Measurements from ENCODE around the gene MAP2K4. TPM values are rescaled to one million over a fixed set of nuclear protein-coding genes. Genes with fewer than 3 reads are reported as not detected.

Gene MAP2K4
- total RNA-seq, 1 experiment from 2014 or later = 41.2 TPM

DNA sequence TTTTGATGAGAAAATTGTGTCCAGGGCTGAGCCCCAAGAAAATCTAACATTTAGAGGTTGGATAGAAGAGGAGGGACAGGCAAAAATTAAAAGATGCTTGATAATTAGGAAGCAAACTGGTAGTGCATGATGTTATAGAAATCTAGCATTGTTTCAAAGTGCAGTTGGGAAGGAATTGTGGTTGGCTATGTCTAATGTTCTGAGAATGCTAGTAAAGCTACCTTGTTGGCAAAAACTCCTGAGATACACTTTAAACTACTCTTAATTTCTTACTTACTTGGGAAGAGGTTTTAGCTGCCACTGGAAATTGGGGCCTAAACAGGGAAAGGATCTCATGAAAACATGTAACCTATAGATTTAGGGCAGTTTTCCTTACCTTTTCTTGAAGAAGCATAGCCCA is 48.3 kb downstream of the MAP2K4 start:
- Histone ChIP-seq H3K36me3 (ENCODE audit: insufficient read depth, low read length, poor library complexity, severe bottlenecking) (no peaks in the 10 kb centered on the region), H3K4me3 (ENCODE audit: low read depth, low read length, poor library complexity, severe bottlenecking) (no peak overlapping the region), H3K27ac (ENCODE audit: low read depth, low read length, poor library complexity, severe bottlenecking) (no peak overlapping the region), H3K27me3 (replicated peaks; ENCODE audit: insufficient read depth, low read depth, low read length, poor library complexity) (no peaks in the 10 kb centered on the region), H3K4me1 (ENCODE audit: insufficient read depth, low read length, poor library complexity, severe bottlenecking) (no peaks in the 10 kb centered on the region), H3K9me3 (ENCODE audit: low read depth, low read length, poor library complexity, severe bottlenecking) (no peaks in the 10 kb centered on the region)
- intact Hi-C loops (cut with micrococcal nuclease; ENCODE audit: unreplicated experiment) = no loop called here
- BruUV-seq (replicated peaks) = no TSS peak
- POLR2A ChIA-PET (ENCODE audit: low non-redundant PET) = no interaction called here
- DNase-seq (ENCODE audit: low spot score) = no peak
- TF ChIP-seq, protein P1, sequence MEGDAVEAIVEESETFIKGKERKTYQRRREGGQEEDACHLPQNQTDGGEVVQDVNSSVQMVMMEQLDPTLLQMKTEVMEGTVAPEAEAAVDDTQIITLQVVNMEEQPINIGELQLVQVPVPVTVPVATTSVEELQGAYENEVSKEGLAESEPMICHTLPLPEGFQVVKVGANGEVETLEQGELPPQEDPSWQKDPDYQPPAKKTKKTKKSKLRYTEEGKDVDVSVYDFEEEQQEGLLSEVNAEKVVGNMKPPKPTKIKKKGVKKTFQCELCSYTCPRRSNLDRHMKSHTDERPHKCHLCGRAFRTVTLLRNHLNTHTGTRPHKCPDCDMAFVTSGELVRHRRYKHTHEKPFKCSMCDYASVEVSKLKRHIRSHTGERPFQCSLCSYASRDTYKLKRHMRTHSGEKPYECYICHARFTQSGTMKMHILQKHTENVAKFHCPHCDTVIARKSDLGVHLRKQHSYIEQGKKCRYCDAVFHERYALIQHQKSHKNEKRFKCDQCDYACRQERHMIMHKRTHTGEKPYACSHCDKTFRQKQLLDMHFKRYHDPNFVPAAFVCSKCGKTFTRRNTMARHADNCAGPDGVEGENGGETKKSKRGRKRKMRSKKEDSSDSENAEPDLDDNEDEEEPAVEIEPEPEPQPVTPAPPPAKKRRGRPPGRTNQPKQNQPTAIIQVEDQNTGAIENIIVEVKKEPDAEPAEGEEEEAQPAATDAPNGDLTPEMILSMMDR (conservative IDR thresholded peaks at IDR 0.05; ENCODE audit: low read depth, low read length) = no peak
- TF ChIP-seq EZH2 (IDR thresholded peaks at IDR 0.05; ENCODE audit: borderline replicate concordance, low read depth, low read length, poor library complexity, severe bottlenecking) = no peak
- CTCF ChIA-PET = no interaction called here

DNA sequence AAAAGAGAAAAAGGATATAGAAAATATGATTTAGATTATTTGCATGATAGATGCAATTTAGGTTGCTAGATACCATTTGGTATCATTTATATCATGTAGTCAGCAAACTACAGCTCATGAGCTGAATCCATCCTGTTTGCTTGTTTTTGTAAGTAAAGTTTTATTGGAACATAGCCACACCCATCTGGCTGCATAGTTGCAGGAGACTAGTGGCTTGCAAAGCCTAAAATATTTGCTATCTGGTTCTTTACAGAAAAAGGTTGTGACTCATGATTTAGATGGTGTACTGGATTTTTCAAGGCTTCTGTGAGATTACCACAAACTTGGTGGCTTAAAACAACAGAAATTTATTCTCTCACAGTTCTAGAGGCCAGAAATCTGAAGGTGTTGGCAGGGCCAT is 49.9 kb downstream of the MAP2K4 start:
- Histone ChIP-seq H3K4me3 (ENCODE audit: low read depth, low read length, poor library complexity, severe bottlenecking) (no peak overlapping the region), H3K4me1 (ENCODE audit: insufficient read depth, low read length, poor library complexity, severe bottlenecking) (no peaks in the 10 kb centered on the region), H3K27me3 (replicated peaks; ENCODE audit: insufficient read depth, low read depth, low read length, poor library complexity) (no peaks in the 10 kb centered on the region), H3K36me3 (ENCODE audit: insufficient read depth, low read length, poor library complexity, severe bottlenecking) (no peaks in the 10 kb centered on the region), H3K27ac (ENCODE audit: low read depth, low read length, poor library complexity, severe bottlenecking) (no peak overlapping the region), H3K9me3 (ENCODE audit: low read depth, low read length, poor library complexity, severe bottlenecking) (no peaks in the 10 kb centered on the region)
- ChIA-PET CTCF (no interaction called here), POLR2A (ENCODE audit: low non-redundant PET) (no interaction called here)
- BruUV-seq (replicated peaks) = no TSS peak
- intact Hi-C loops (cut with micrococcal nuclease; ENCODE audit: unreplicated experiment) = no loop called here
- TF ChIP-seq EZH2 (IDR thresholded peaks at IDR 0.05; ENCODE audit: borderline replicate concordance, low read depth, low read length, poor library complexity, severe bottlenecking) = no peak
- TF ChIP-seq, protein P1 (conservative IDR thresholded peaks at IDR 0.05; ENCODE audit: low read depth, low read length) = no peak
- no peak for DNase-seq (ENCODE audit: low spot score)

DNA sequence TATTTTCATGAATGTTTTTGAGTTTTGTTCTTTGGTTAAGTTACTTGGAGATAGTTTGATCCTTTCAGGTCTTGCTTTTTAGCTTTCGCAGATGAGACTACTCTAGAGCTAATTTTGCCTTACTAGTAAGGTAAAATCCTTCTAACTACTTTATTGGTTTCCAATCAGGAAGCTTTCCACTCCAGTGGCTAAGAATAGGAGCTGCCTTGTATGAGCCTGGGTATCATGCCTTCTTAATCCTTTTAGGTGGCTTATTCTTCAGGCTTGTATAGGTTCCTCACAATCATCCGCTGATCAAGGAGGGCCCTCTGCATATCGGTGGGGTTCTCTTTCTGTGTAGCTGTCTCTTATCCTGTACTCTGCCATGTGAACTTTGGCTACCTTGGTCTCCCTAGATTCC is 53.7 kb downstream of the MAP2K4 start:
- H3K36me3 ChIP-seq (ENCODE audit: insufficient read depth, low read length, poor library complexity, severe bottlenecking) = no peaks in the 10 kb centered on the region
- DNase-seq (ENCODE audit: low spot score) = no peak
- intact Hi-C loops (cut with micrococcal nuclease; ENCODE audit: unreplicated experiment) = no loop called here
- no peak for TF ChIP-seq EZH2 (IDR thresholded peaks at IDR 0.05; ENCODE audit: borderline replicate concordance, low read depth, low read length, poor library complexity, severe bottlenecking)
- TF ChIP-seq, protein P1 (conservative IDR thresholded peaks at IDR 0.05; ENCODE audit: low read depth, low read length) = no peak
- no peak overlapping the region for H3K27ac ChIP-seq (ENCODE audit: low read depth, low read length, poor library complexity, severe bottlenecking)
- CTCF ChIA-PET = no interaction called here
- H3K9me3 ChIP-seq (ENCODE audit: low read depth, low read length, poor library complexity, severe bottlenecking) = no peaks in the 10 kb centered on the region
- POLR2A ChIA-PET (ENCODE audit: low non-redundant PET) = no interaction called here
- H3K4me3 ChIP-seq (ENCODE audit: low read depth, low read length, poor library complexity, severe bottlenecking) = no peak overlapping the region
- BruUV-seq (replicated peaks) = no TSS peak
- H3K27me3 ChIP-seq (replicated peaks; ENCODE audit: insufficient read depth, low read depth, low read length, poor library complexity) = no peaks in the 10 kb centered on the region
- no peaks in the 10 kb centered on the region for H3K4me1 ChIP-seq (ENCODE audit: insufficient read depth, low read length, poor library complexity, severe bottlenecking)
